ENCODE measurements around the gene SMIM38.

Gene SMIM38

DNA sequence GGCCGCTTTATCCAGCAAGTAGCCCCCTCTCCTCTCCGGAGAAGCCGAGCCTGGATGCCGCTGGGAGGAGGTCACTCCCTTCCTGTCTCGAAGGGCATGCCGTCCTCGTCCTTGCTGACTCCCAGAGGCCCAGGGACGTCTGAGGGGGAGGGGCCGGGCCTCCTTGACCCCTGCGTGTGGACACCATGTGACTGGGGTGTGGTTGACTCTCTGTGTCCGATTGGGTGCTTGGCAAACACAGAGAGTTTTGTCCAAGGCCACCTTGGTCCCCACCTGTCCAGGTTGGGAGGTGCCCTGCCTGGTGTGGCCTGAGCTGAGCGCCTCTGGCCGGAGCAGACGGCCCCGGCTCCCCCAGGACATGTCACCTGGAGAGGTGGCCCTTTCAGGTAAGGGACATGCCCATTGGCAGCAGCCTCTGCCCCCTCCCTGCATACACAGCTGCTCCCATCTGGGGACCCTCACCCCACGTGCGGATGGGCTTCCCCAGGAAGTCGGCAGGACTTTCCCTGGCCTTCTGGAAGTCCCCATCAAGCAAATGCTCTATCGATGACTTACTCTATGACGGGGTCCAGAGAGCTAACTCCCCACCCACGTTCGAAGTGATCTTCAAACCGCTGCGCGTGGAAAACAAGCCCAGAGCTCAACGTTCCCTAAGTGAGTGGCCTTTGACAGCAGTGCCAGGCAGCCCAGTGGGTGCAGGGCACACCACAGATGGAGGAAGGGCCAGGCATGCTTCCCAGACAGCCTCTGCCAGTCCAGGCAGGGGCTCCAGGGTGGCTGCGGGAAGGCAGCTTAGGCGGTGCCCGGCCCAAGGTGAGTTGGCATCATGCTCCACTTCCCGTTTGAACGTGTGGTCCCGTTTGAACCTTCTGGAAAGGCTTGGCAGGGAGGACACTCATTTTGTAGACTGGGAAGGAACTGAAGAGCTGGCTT lies at the start of gene SMIM38:
TSS of gene SMIM38 (plus strand) at position 634 of the 933 bp plus-strand sequence. CDS start 1,912 bp downstream, outside the sequence.
- no peak for DNase-seq (ENCODE audit: low read depth)

DNA sequence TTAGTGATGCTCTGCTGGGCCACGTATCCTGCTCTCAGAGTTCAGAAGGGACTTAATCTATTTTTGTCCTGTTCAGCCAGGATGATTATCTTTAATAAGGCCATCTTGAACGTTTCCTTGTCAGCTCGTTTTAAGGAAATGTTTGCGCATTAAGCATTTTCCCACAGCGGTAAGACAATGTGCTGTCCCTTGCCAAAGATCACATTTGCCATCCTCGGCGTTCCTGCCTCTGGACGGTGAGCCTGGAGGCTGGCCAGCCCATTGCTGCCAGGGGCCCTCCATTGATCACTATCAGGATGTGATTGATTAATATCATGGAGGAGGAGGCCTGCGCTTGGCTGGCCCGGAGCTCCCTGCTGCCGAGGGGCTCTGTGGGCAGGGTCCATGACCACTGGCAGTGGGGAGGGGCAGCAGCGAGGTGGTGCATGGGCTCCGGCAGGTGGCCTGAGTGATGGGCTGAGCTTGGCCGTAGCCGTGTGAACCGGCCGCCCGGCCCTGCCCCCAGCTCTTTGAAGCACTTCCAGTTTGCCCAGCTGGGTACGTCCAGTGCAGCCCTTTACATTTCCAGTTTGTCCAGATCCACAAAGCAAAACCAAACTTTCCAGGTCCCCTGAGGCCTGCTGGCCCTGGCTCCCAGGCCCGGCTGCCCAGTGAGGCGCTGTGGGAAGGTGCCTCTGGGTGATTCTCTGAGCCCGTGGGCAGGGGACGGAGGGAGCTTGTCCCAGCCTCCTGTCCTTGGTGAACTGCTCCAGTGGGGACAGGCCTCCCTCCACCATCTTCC lies 49.5 kb upstream of the SMIM38 start:
- DNase-seq (ENCODE audit: low read depth): no peak

GRCh38 chr11:69107413-69107812 lies 48.3 kb upstream of the SMIM38 start:
- no peak for DNase-seq (ENCODE audit: low read depth)

GRCh38 chr11:69108030-69108429 lies 47.7 kb upstream of the SMIM38 start:
- no peak for DNase-seq (ENCODE audit: low read depth)

- no peak for DNase-seq (ENCODE audit: low read depth)
These were observed 47.2 kb upstream of the SMIM38 start for GRCh38 chr11:69108559-69108958.

GRCh38 chr11:69109101-69109500 lies 46.6 kb upstream of the SMIM38 start:
- DNase-seq (ENCODE audit: low read depth): no peak

- no peak for DNase-seq (ENCODE audit: low read depth)
These were observed 45.3 kb upstream of the SMIM38 start for GRCh38 chr11:69110451-69110850.

- no peak for DNase-seq (ENCODE audit: low read depth)
These were observed 43.9 kb upstream of the SMIM38 start for GRCh38 chr11:69111624-69112542.

- no peak for DNase-seq (ENCODE audit: low read depth)
These were observed 42.5 kb upstream of the SMIM38 start for GRCh38 chr11:69113226-69113625.

- DNase-seq (ENCODE audit: low read depth): no peak
These were observed 41.9 kb upstream of the SMIM38 start for GRCh38 chr11:69113646-69114340.

DNA sequence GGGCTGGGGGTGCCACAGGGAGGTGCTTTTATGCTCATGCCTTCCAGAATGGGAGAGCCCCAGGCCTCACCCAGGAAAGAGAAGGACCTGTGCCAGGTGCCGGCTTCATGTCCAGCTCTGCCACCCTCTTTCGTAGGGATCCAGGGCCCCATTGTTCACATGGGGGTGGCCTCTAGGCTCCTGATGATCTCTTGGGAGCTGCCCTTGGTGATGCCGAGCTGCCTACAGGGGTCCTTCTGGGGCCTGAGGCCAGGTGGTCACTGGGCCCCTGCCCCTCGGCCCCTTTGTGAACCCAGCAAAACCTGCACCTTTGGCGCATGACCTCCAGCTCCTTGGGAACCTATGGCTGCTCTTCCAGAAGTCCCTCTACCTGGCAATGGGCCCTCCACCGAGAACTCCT lies 41.4 kb upstream of the SMIM38 start:
- no peak for DNase-seq (ENCODE audit: low read depth)

DNA sequence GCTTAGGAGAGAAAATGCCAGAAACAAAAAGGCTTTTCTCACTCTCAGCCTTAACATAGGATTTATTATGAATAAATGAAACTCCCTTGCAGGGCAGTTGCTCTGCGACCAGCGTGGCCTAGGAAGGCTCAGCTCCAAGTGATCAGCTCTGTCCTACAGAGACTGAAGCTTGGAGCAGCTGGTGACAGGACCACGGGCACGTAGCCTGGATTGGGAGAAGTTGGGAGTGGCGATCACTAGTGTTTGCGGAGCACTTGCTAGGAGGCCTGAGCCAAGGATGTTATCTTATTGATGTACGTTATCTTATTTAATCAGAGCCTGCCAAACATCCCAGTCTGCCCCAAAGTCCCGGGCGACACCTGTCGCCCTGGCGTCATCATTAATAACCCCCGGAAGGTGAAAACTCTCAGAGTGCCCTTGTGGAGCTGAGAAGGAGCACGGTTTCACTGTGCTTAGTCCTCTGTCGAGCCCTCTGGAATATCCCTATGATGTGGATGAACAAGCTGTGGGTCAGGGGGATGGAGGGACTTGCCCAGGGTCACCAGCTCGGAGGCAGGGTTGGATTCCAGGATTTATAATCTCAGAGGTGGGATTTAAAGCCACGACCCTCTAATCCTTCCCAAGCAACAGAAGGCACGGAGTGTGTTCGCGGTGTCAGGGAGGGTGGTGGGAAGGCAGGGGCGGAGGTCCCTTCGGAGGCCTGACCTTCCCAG lies 40.8 kb upstream of the SMIM38 start:
- no peak for DNase-seq (ENCODE audit: low read depth)

DNA sequence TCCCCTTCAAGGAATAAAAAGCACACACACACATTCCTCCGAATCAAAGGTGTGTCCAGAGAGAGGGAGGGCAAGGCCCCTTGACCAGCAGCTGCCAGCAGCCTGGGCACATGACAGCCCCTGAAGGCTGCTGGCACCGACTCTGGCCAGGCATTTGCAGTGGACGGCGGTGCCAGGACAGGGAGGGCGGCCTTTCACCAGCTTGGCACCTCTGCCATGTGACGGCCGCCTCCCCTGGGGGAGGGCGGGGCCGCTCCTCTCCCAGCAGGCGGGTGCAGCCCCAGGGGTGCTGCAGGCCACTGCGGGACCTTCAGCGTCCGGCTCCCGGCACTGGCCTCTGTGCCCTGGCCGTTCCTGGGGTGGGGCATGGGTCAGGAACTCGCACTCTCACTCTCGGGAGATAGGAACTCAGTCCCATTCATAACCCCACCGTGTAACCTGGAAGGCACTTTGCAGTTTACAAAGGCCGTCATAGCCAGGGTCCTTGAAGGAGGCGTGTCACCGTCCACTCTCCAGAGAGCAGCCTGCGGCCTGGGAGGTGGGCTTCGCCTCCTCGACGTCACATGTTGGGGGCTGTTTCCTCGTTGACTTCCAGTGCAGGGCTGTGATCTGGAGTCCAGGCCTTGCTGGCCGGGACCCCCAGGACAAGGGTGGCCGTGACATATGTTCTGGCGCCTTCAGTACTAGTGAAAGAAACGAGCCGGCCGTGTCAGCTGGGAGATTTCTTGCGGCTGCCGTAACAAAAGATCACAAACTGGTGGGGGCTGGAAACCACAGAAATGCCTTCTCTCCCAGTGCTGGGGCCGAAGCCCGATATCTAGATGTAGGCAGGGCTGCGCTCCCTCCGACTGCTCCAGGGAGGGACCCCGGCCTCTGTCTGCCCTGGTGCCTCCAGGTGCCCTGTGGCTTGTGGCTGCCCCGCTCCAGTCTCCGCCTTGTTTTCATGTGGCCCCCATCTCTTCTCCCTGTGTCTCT lies 39.9 kb upstream of the SMIM38 start:
- no peak for DNase-seq (ENCODE audit: low read depth)

DNA sequence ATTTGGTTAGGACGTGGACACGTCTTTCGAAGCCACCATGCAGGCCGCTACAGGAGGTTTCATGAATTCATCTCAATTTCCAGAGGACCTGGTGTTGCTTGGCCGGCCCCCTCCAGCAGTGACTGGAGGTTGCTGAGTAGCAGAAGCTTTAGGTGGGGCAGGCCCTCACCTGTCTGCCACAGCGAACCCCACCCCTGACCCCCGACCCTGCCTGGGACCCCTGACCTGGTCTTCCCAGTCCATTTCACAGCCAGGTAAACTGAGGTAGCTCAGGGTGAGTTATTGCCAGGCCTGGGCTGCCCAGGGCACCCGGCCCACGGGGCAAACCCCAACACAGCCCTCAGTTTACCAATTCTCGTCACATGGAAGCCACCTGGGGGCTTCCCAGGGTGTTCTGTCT lies 39.1 kb upstream of the SMIM38 start:
- no peak for DNase-seq (ENCODE audit: low read depth)

- DNase-seq (ENCODE audit: low read depth): no peak
These were observed 36.5 kb upstream of the SMIM38 start for GRCh38 chr11:69119190-69119589.

GRCh38 chr11:69120096-69120875 lies 35.4 kb upstream of the SMIM38 start:
- DNase-seq (ENCODE audit: low read depth): no peak

- no peak for DNase-seq (ENCODE audit: low read depth)
These were observed 34.7 kb upstream of the SMIM38 start for GRCh38 chr11:69121021-69121420.

- no peak for DNase-seq (ENCODE audit: low read depth)
These were observed 34.0 kb upstream of the SMIM38 start for GRCh38 chr11:69121621-69122325.
